K562 (cell line): ENCODE measurements around the gene CD74. TPM values are rescaled to one million over a fixed set of nuclear protein-coding genes. Genes with fewer than 3 reads are reported as not detected.

Source experiments
- ATAC-seq: fragments of 200-7000 bp; cut with Tn5 transposase; 3 replicates; pipeline ENCODE4 v1.9.1; 2020; ENCODE audit warnings: moderate library complexity
- BruUV-seq: library from RNA; stranded (reverse); fragments of 400-500 nt; replicated peaks from 2 replicates; lab custom pipeline; 2021; lab: Mats Ljungman, UMichigan
- CTCF ChIA-PET: fragments of 300-600 bp; formaldehyde crosslinking; extraction: SDS; loops from one replicate; lab custom pipeline; 2021; ENCODE audit warnings: low intra/inter-chr PET ratio; lab: Yijun Ruan, JAX
- POLR2A ChIA-PET: fragments of 300-600, 350-650 bp; sonication (Branson Sonifier 250); formaldehyde crosslinking; extraction: SDS; loops from one replicate; lab custom pipeline; 2021; ENCODE audit warnings: antibody characterized with exemption, inconsistent platforms; lab: Yijun Ruan, JAX
- DNase-seq, 4 experiments: peaks; one replicate each; pipeline versions ENCODE4 v3.0.0 to v3.0.0-alpha.2; 2011 to 2018; ENCODE audit warnings: low spot score in 3 of 4, mixed read lengths in 3 of 4; ENCODE audit errors: extremely low read depth in 1 of 4
- FAIRE-seq: peaks from 2 replicates; lab custom pipeline; 2011; peaks lifted over from hg19 to GRCh38; lab: Jason Lieb, UNC
- H2AFZ ChIP-seq: 2 replicates; pipeline ENCODE4 v1.6.0; 2011; ENCODE audit warnings: low read depth, low read length, control low read depth, inconsistent platforms
- H3K27ac ChIP-seq: fragments of 200-600 bp; 3 replicates; pipeline ENCODE4 v1.8.0; 2011; ENCODE audit warnings: low read depth, mild to moderate bottlenecking, control low read depth, inconsistent platforms, low read length, moderate library complexity, mixed read lengths; ENCODE audit errors: extremely low read depth
- H3K27me3 ChIP-seq, 2 experiments: fragments of 300-600 bp in 1 of 2; 2 replicates in 1 of 2; 3 replicates in 1 of 2; pipeline versions ENCODE4 v1.6.0 to v1.8.0; 2011; ENCODE audit warnings: inconsistent platforms in 2 of 2, low read length in 2 of 2, mild to moderate bottlenecking in 1 of 2, mixed read lengths in 1 of 2, moderate library complexity in 1 of 2; ENCODE audit not compliant: control insufficient read depth in 2 of 2, insufficient read depth in 2 of 2
- H3K36me3 ChIP-seq: fragments of 300-600 bp; 3 replicates; pipeline ENCODE4 v1.8.0; 2011; ENCODE audit warnings: mild to moderate bottlenecking, low read length, inconsistent platforms; ENCODE audit not compliant: control insufficient read depth, insufficient read depth
- H3K4me1 ChIP-seq, 2 experiments: fragments of 200-600 bp in 1 of 2; replicated peaks in 1 of 2; 2 replicates in 1 of 2; 3 replicates in 1 of 2; pipeline versions ENCODE4 v1.5.1 to v1.8.0; 2011; ENCODE audit warnings: inconsistent platforms in 2 of 2, low read length in 2 of 2, mild to moderate bottlenecking in 1 of 2, mixed read lengths in 1 of 2, moderate library complexity in 1 of 2; ENCODE audit not compliant: control insufficient read depth in 2 of 2, insufficient read depth in 2 of 2
- H3K4me2 ChIP-seq: 2 replicates; pipeline ENCODE4 v1.6.1; 2011; ENCODE audit warnings: low read length, control low read depth, inconsistent platforms, mixed read lengths; ENCODE audit not compliant: insufficient read depth
- H3K4me3 ChIP-seq: fragments of 200-600 bp; sonication (generic), shearing (Covaris generic); 2 replicates; pipeline ENCODE4 v1.5.1; 2016; ENCODE audit warnings: control low read depth, inconsistent platforms
- H3K79me2 ChIP-seq: fragments of 200-600 bp; 3 replicates; pipeline ENCODE4 v1.8.0; 2011; ENCODE audit warnings: low read length, inconsistent platforms; ENCODE audit not compliant: control insufficient read depth, insufficient read depth
- H3K9ac ChIP-seq, 2 experiments: 2 replicates each; pipeline versions ENCODE4 v1.6.0 to v1.6.1; 2011; ENCODE audit warnings: low read depth in 2 of 2, low read length in 2 of 2, control low read depth in 1 of 2, inconsistent platforms in 1 of 2, mild to moderate bottlenecking in 1 of 2, mixed read lengths in 1 of 2; ENCODE audit not compliant: insufficient read depth in 1 of 2
- H3K9me1 ChIP-seq: one replicate; pipeline ENCODE4 v1.6.0; 2011; ENCODE audit warnings: inconsistent platforms, mild to moderate bottlenecking, low read length, moderate library complexity; ENCODE audit not compliant: control insufficient read depth, insufficient read depth
- H3K9me3 ChIP-seq: replicated peaks from 2 replicates; pipeline ENCODE4 v1.5.1; 2011; ENCODE audit warnings: low read depth, low read length, inconsistent platforms; ENCODE audit not compliant: control insufficient read depth, insufficient read depth
- H4K20me1 ChIP-seq: replicated peaks from 2 replicates; pipeline ENCODE4 v1.6.1; 2011; ENCODE audit warnings: low read length, inconsistent platforms, mixed read lengths; ENCODE audit not compliant: control insufficient read depth, insufficient read depth
- BCOR ChIP-seq: fragments of 450-650 bp; IDR thresholded peaks from 2 replicates; pipeline ENCODE4 v1.6.1; 2016
- KDM1A ChIP-seq, 2 experiments: fragments of 450-650 bp; IDR thresholded peaks; 2 replicates each; pipeline ENCODE4 v1.6.1; 2016; ENCODE audit warnings: mild to moderate bottlenecking in 2 of 2
- POLR2H ChIP-seq: IDR thresholded peaks from 2 replicates; pipeline ENCODE4 v1.6.1; 2016; ENCODE audit warnings: missing genetic modification characterization, low read depth, mild to moderate bottlenecking, control low read depth, missing compliant biosample characterization, moderate library complexity
- RBM25 ChIP-seq: fragments of 200-400 bp; formaldehyde crosslinking; IDR thresholded peaks from 2 replicates; pipeline ENCODE4 v1.6.1; 2018; ENCODE audit warnings: low read length, low read depth, moderate library complexity; ENCODE audit not compliant: severe bottlenecking
- RCOR1 ChIP-seq, 2 experiments: IDR thresholded peaks; 2 replicates each; pipeline ENCODE4 v1.6.1; 2012; ENCODE audit warnings: low read depth in 2 of 2, low read length in 2 of 2, borderline replicate concordance in 1 of 2, improper control_type of control experiment in 1 of 2
- TAF1 ChIP-seq: IDR thresholded peaks from 2 replicates; pipeline ENCODE4 v1.6.1; 2011; ENCODE audit warnings: mild to moderate bottlenecking, low read length, moderate library complexity; ENCODE audit not compliant: insufficient read depth, control insufficient read depth, severe bottlenecking; ENCODE audit errors: extremely low read depth
- ZFP36 ChIP-seq: fragments of 150-350 bp; IDR thresholded peaks from 2 replicates; pipeline ENCODE4 v1.6.1; 2018; ENCODE audit warnings: low read length, low read depth; ENCODE audit not compliant: partially characterized antibody
- WGBS: fragments of 100-300 bp; shearing (Covaris generic); methylation state at CpG from one replicate; pipeline ENCODE4 v1.1.6; 2016; ENCODE audit warnings: low coverage, mixed read lengths; ENCODE audit not compliant: insufficient coverage; ENCODE audit errors: missing lambda C conversion rate; 5-methylcytosine and 5-hydroxymethylcytosine counted together
- in situ Hi-C: fragments of 300-500 bp; cut with MboI; formaldehyde crosslinking; loops from 4 replicates; pipeline ENCODE4 v1.15.0; 2018; ENCODE audit warnings: inconsistent platforms, mixed read lengths
- intact Hi-C: fragments of 100-400 bp; cut with micrococcal nuclease; formaldehyde crosslinking; loops from 2 replicates; pipeline ENCODE4 v1.14.2; 2022
- polyA plus RNA-seq, 8 experiments: library from polyadenylated mRNA; depleted of rRNA in 4 of 8; stranded (reverse) in 5 of 8; unstranded in 3 of 8; fragments of >200 nt; fragmentation: Nextera tagmentation in 2 of 8; fragmentation: Illumina TruSeq in 1 of 8; extraction: Ambion mirVana in 2 of 8; extraction: Trizol in 1 of 8; gene quantifications; 2 replicates each; pipeline versions ENCODE4 v1.2.1 to v1.2.3, GENCODE V29; 2011 to 2014; ENCODE audit warnings: inconsistent platforms in 1 of 8, missing spikeins in 1 of 8
- total RNA-seq, 7 experiments: library from RNA; depleted of rRNA in 6 of 7; stranded (reverse); fragments of >200 nt in 6 of 7; fragmentation: Illumina TruSeq in 2 of 7; extraction: Trizol in 2 of 7; gene quantifications; 2 replicates each; pipeline versions ENCODE4 v1.2.1 to v1.2.3, GENCODE V29; 2011 to 2021; ENCODE audit warnings: low replicate concordance in 1 of 7

The CD74 gene
- total and polyA plus RNA-seq, 9 of the 15 experiments (the other 6 are each of a cell fraction or from before 2014, with no cell fraction given), result 0.07 to 4.8 (median 0.32) TPM

- Histone ChIP-seq H3K27me3 (peaks cover 6 to 8% of the 10 kb centered on the region in 2 experiments; a peak in 3 of 5 replicates), H3K9me1 (no peaks in the 10 kb centered on the region), H3K36me3 (no peaks in the 10 kb centered on the region), H3K9me3 (no peaks in the 10 kb centered on the region), H3K4me3 (no peak overlapping the region), H3K4me2 (no peak overlapping the region), H3K27ac (no peak overlapping the region), H3K9ac (no peak overlapping the region), H4K20me1 (0 out of 2 replicates have a peak, but pooled peaks cover 5% of the 10 kb centered on the region), H3K4me1 (peaks cover 0 to 6% of the 10 kb centered on the region in 2 experiments; a peak in 2 of 5 replicates), H2AFZ (no peak overlapping the region), H3K79me2 (peaks cover 3% of the 10 kb centered on the region; the same call in 1 of the 3 replicates)
- ATAC-seq (no peak), FAIRE-seq (no peak), DNase-seq (no peak)
- TF ChIP-seq TAF1 (no peak), POLR2H (tag) (no peak), RBM25 (peak; percentile 84), RCOR1 (IDR thresholded peaks at IDR 0.05; ENCODE audit: borderline replicate concordance in 1 of 2, low read depth in 2 of 2, low read length in 2 of 2) (0 out of 4 replicates have a peak, but pooled peaks of 1 of the 2 experiments have one; percentile 19), KDM1A (IDR thresholded peaks at IDR 0.05) (0 out of 4 replicates have a peak, but pooled peaks of 1 of the 2 experiments have one; percentile 35), BCOR (peak; percentile 74), ZFP36 (peak; percentile 83)
- CTCF ChIA-PET, result interaction anchor here (0.6 kb wide), 1 partner anchor 215 kb away, joined by 3 read pairs; no protein-coding TSS in a partner anchor
- POLR2A ChIA-PET, result interaction anchor here (0.5 to 0.6 kb wide), 2 partner anchors 10 to 19 kb away, joined by 3 read pairs; no protein-coding TSS in a partner anchor
- no TSS peak for BruUV-seq
- in situ Hi-C loops, result no loop called here
- WGBS, result 1% methylated on average over 6 of the region's 6 CpGs
- intact Hi-C loops, result loop anchor here (10.0 kb wide), 1 partner anchor 328 kb away; no protein-coding TSS in a partner anchor
These were observed 60.3 kb downstream of the CD74 start for GRCh38 chr5:150352244-150353031.

Other genes with a start within 250 kb of the CD74 start
Only the 7 nearest of the 9 such genes appear.
- not detected in 2 replicates for gene SLC6A7, start 222.8 kb downstream of the CD74 start, total RNA-seq (2014; rRNA removed)
- gene SLC6A7, start 222.8 kb downstream of the CD74 start, total RNA-seq (2014; rRNA removed; fragmentation: Illumina TruSeq; extraction: Trizol), result not detected in 2 replicates
- gene SLC6A7, start 222.8 kb downstream of the CD74 start, total RNA-seq (2015; rRNA removed; fragmentation: Illumina TruSeq; extraction: Trizol), result not detected in 2 replicates
- gene SLC6A7, start 222.8 kb downstream of the CD74 start, total RNA-seq (2021), result not detected in 2 replicates
- gene SLC6A7, start 222.8 kb downstream of the CD74 start, polyA plus RNA-seq (2011; rRNA removed), result not detected in 2 replicates
- gene SLC6A7, start 222.8 kb downstream of the CD74 start, polyA plus RNA-seq (2014; fragmentation: Illumina TruSeq; extraction: Trizol), result not detected in 2 replicates
- gene SLC6A7, start 222.8 kb downstream of the CD74 start, polyA plus RNA-seq (2014; fragmentation: Nextera tagmentation; extraction: Ambion mirVana), result not detected
- not detected in 2 replicates for gene SLC6A7, start 222.8 kb downstream of the CD74 start, polyA plus RNA-seq (2014; rRNA removed)
- gene CAMK2A, start 123.1 kb downstream of the CD74 start, total RNA-seq (2014; rRNA removed), result 0.18 TPM in 1 of 2 replicates, not detected in the other
- not detected in 2 replicates for gene CAMK2A, start 123.1 kb downstream of the CD74 start, total RNA-seq (2014; rRNA removed; fragmentation: Illumina TruSeq; extraction: Trizol)
- gene CAMK2A, start 123.1 kb downstream of the CD74 start, total RNA-seq (2015; rRNA removed; fragmentation: Illumina TruSeq; extraction: Trizol), result 0.04 TPM in 2 replicates
- 0.13 TPM in 1 of 2 replicates, not detected in the other for gene CAMK2A, start 123.1 kb downstream of the CD74 start, total RNA-seq (2021)
- not detected in 2 replicates for gene CAMK2A, start 123.1 kb downstream of the CD74 start, polyA plus RNA-seq (2011; rRNA removed)
- 0.10 TPM in 1 of 2 replicates, not detected in the other for gene CAMK2A, start 123.1 kb downstream of the CD74 start, polyA plus RNA-seq (2014; fragmentation: Illumina TruSeq; extraction: Trizol)
- gene CAMK2A, start 123.1 kb downstream of the CD74 start, polyA plus RNA-seq (2014; fragmentation: Nextera tagmentation; extraction: Ambion mirVana), result not detected
- 0.01 and 0.28 TPM in 2 replicates for gene CAMK2A, start 123.1 kb downstream of the CD74 start, polyA plus RNA-seq (2014; rRNA removed)
- 0.12 TPM in 1 of 2 replicates, not detected in the other for gene ARSI, start 110.0 kb downstream of the CD74 start, total RNA-seq (2014; rRNA removed)
- not detected in 2 replicates for gene ARSI, start 110.0 kb downstream of the CD74 start, total RNA-seq (2014; rRNA removed; fragmentation: Illumina TruSeq; extraction: Trizol)
- not detected in 2 replicates for gene ARSI, start 110.0 kb downstream of the CD74 start, total RNA-seq (2015; rRNA removed; fragmentation: Illumina TruSeq; extraction: Trizol)
- gene ARSI, start 110.0 kb downstream of the CD74 start, total RNA-seq (2021), result 0.04 TPM in 2 replicates
- 0.07 TPM in 1 of 2 replicates, not detected in the other for gene ARSI, start 110.0 kb downstream of the CD74 start, polyA plus RNA-seq (2011; rRNA removed)
- gene ARSI, start 110.0 kb downstream of the CD74 start, polyA plus RNA-seq (2014; fragmentation: Illumina TruSeq; extraction: Trizol), result not detected in 2 replicates
- not detected for gene ARSI, start 110.0 kb downstream of the CD74 start, polyA plus RNA-seq (2014; fragmentation: Nextera tagmentation; extraction: Ambion mirVana)
- gene ARSI, start 110.0 kb downstream of the CD74 start, polyA plus RNA-seq (2014; rRNA removed), result not detected in 2 replicates
- 75.9 and 93.5 TPM in 2 replicates for gene TCOF1, start 55.2 kb downstream of the CD74 start, total RNA-seq (2014; rRNA removed)
- 49.7 and 61.8 TPM in 2 replicates for gene TCOF1, start 55.2 kb downstream of the CD74 start, total RNA-seq (2014; rRNA removed; fragmentation: Illumina TruSeq; extraction: Trizol)
- 61.7 and 65.3 TPM in 2 replicates for gene TCOF1, start 55.2 kb downstream of the CD74 start, total RNA-seq (2015; rRNA removed; fragmentation: Illumina TruSeq; extraction: Trizol)
- 122 and 134 TPM in 2 replicates for gene TCOF1, start 55.2 kb downstream of the CD74 start, total RNA-seq (2021)
- gene TCOF1, start 55.2 kb downstream of the CD74 start, polyA plus RNA-seq (2011; rRNA removed), result 20.7 and 23.9 TPM in 2 replicates
- gene TCOF1, start 55.2 kb downstream of the CD74 start, polyA plus RNA-seq (2014; fragmentation: Illumina TruSeq; extraction: Trizol), result 98.6 and 113 TPM in 2 replicates
- 10 to 100 TPM in 1 of 2 experiments, 1 to 10 TPM in 1; 9.8 to 17.3 TPM for gene TCOF1, start 55.2 kb downstream of the CD74 start, polyA plus RNA-seq (2014; fragmentation: Nextera tagmentation; extraction: Ambion mirVana)
- 53.9 and 64.1 TPM in 2 replicates for gene TCOF1, start 55.2 kb downstream of the CD74 start, polyA plus RNA-seq (2014; rRNA removed)
- 3,004 and 3,238 TPM in 2 replicates for gene RPS14, start 36.8 kb upstream of the CD74 start, total RNA-seq (2014; rRNA removed)
- gene RPS14, start 36.8 kb upstream of the CD74 start, total RNA-seq (2014; rRNA removed; fragmentation: Illumina TruSeq; extraction: Trizol), result 3,003 and 3,017 TPM in 2 replicates
- 2,679 and 2,873 TPM in 2 replicates for gene RPS14, start 36.8 kb upstream of the CD74 start, total RNA-seq (2015; rRNA removed; fragmentation: Illumina TruSeq; extraction: Trizol)
- gene RPS14, start 36.8 kb upstream of the CD74 start, total RNA-seq (2021), result 3,285 and 3,523 TPM in 2 replicates
- gene RPS14, start 36.8 kb upstream of the CD74 start, polyA plus RNA-seq (2011; rRNA removed), result 5,983 and 6,751 TPM in 2 replicates
- 3,907 and 4,185 TPM in 2 replicates for gene RPS14, start 36.8 kb upstream of the CD74 start, polyA plus RNA-seq (2014; fragmentation: Illumina TruSeq; extraction: Trizol)
- gene RPS14, start 36.8 kb upstream of the CD74 start, polyA plus RNA-seq (2014; fragmentation: Nextera tagmentation; extraction: Ambion mirVana), result 1,000 to 10,000 TPM; 1,824 to 2,512 TPM
- gene RPS14, start 36.8 kb upstream of the CD74 start, polyA plus RNA-seq (2014; rRNA removed), result 4,384 and 5,321 TPM in 2 replicates
- 14.0 and 15.3 TPM in 2 replicates for gene NDST1, start 95.2 kb upstream of the CD74 start, total RNA-seq (2014; rRNA removed)
- gene NDST1, start 95.2 kb upstream of the CD74 start, total RNA-seq (2014; rRNA removed; fragmentation: Illumina TruSeq; extraction: Trizol), result 7.4 and 8.7 TPM in 2 replicates
- 9.9 and 11.5 TPM in 2 replicates for gene NDST1, start 95.2 kb upstream of the CD74 start, total RNA-seq (2015; rRNA removed; fragmentation: Illumina TruSeq; extraction: Trizol)
- gene NDST1, start 95.2 kb upstream of the CD74 start, total RNA-seq (2021), result 43.2 and 47.9 TPM in 2 replicates
- gene NDST1, start 95.2 kb upstream of the CD74 start, polyA plus RNA-seq (2011; rRNA removed), result 9.7 and 17.1 TPM in 2 replicates
- 18.4 and 19.9 TPM in 2 replicates for gene NDST1, start 95.2 kb upstream of the CD74 start, polyA plus RNA-seq (2014; fragmentation: Illumina TruSeq; extraction: Trizol)
- under 1 TPM; 0.38 to 0.39 TPM for gene NDST1, start 95.2 kb upstream of the CD74 start, polyA plus RNA-seq (2014; fragmentation: Nextera tagmentation; extraction: Ambion mirVana)
- 12.0 and 14.1 TPM in 2 replicates for gene NDST1, start 95.2 kb upstream of the CD74 start, polyA plus RNA-seq (2014; rRNA removed)
- gene SYNPO, start 227.8 kb upstream of the CD74 start, total RNA-seq (2014; rRNA removed), result 0.04 TPM in 1 of 2 replicates, not detected in the other
- not detected in 2 replicates for gene SYNPO, start 227.8 kb upstream of the CD74 start, total RNA-seq (2014; rRNA removed; fragmentation: Illumina TruSeq; extraction: Trizol)
- gene SYNPO, start 227.8 kb upstream of the CD74 start, total RNA-seq (2015; rRNA removed; fragmentation: Illumina TruSeq; extraction: Trizol), result not detected in 2 replicates
- gene SYNPO, start 227.8 kb upstream of the CD74 start, total RNA-seq (2021), result 0.31 and 0.36 TPM in 2 replicates
- 0.03 and 0.05 TPM in 2 replicates for gene SYNPO, start 227.8 kb upstream of the CD74 start, polyA plus RNA-seq (2011; rRNA removed)
- gene SYNPO, start 227.8 kb upstream of the CD74 start, polyA plus RNA-seq (2014; fragmentation: Illumina TruSeq; extraction: Trizol), result 0.03 and 0.10 TPM in 2 replicates
- under 1 TPM in 1 of 2 experiments, not detected in 1; 0.03 TPM for gene SYNPO, start 227.8 kb upstream of the CD74 start, polyA plus RNA-seq (2014; fragmentation: Nextera tagmentation; extraction: Ambion mirVana)
- 0.01 TPM in 1 of 2 replicates, not detected in the other for gene SYNPO, start 227.8 kb upstream of the CD74 start, polyA plus RNA-seq (2014; rRNA removed)